Cardiac fibroblast (primary cell): ENCODE measurements around the gene BOK.
"Not testable (repeated sequence)": the region's sequence is repeated elsewhere in the genome, so short reads cannot be mapped to it uniquely, and the experiment has no call there.

ENCODE experiments used
- DNase-seq, 2 donors: peaks; one replicate each; pipeline versions ENCODE4 v3.0.0 to v3.0.0-alpha.2; 2010; ENCODE audit warnings: low read depth in 2 of 2
- H3K4me3 ChIP-seq, 2 donors: replicated peaks in 1 of 2; 1 replicate in 1 of 2; 2 replicates in 1 of 2; pipeline ENCODE4 v1.5.1; 2011; ENCODE audit warnings: low read depth in 2 of 2, low read length in 2 of 2, mild to moderate bottlenecking in 2 of 2, moderate library complexity in 1 of 2
- TF ChIP-seq, protein P1 (sequence below): IDR thresholded peaks from one replicate; pipeline ENCODE4 v1.5.1; 2011; ENCODE audit warnings: low read depth, mild to moderate bottlenecking, low read length, inconsistent platforms

BOK gene

DNA sequence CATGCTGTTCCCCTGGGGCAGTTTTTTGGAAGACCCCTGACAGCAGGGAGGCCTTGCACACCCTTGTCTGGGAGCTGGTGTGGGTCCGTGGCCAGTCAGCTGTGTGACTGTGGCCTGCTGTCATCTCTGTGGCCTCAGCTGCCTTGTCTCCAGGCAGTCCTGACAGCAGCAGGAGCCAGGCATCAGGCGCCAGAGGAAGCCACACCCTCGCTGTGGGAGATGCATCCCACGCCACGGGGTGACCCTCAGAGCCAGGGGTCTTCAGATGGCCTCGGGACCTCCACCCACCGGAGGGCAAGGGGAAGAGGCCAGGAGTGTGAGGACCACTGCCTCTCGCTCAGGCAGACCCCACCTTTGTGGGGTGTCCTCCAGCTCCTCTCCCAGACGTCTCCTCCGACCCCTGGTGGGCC, 5.0 kb downstream of the BOK start:
- DNase-seq: no peak
- H3K4me3 ChIP-seq: no peak overlapping the region
- TF ChIP-seq, protein P1, sequence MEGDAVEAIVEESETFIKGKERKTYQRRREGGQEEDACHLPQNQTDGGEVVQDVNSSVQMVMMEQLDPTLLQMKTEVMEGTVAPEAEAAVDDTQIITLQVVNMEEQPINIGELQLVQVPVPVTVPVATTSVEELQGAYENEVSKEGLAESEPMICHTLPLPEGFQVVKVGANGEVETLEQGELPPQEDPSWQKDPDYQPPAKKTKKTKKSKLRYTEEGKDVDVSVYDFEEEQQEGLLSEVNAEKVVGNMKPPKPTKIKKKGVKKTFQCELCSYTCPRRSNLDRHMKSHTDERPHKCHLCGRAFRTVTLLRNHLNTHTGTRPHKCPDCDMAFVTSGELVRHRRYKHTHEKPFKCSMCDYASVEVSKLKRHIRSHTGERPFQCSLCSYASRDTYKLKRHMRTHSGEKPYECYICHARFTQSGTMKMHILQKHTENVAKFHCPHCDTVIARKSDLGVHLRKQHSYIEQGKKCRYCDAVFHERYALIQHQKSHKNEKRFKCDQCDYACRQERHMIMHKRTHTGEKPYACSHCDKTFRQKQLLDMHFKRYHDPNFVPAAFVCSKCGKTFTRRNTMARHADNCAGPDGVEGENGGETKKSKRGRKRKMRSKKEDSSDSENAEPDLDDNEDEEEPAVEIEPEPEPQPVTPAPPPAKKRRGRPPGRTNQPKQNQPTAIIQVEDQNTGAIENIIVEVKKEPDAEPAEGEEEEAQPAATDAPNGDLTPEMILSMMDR: no peak

DNA sequence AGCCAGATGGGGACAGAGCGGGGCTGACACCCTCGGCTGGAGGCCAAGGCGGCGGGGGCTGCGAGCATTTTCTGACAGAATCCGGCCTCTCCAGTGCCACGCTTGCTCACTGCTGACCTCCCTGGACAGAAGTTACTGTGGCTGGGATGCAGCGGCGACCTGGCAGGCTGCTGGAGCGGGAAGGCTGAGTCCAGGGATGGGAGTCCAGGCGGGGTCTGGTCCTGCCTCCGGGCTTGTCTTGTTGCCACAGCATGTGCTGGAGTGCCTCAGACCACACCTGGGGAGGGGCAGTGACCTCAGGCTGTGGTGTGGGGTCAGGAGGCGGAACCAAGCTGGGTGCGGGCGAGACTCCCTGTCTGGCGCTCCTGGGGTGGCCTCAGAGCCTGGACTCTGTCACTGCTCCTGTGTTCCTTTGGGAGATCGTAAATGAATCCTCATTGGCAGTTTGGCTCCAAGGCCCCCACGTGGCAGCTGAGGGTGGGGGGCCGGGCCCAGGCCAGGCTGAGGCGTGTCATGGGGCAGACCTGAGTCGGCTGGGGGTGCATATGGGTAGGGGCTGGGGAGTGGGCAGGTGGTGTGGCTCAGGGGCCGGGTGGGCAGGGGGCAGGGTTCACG, 5.5 kb downstream of the BOK start:
- TF ChIP-seq, protein P1: no peak
- no peak overlapping the region for H3K4me3 ChIP-seq
- DNase-seq: no peak

DNA sequence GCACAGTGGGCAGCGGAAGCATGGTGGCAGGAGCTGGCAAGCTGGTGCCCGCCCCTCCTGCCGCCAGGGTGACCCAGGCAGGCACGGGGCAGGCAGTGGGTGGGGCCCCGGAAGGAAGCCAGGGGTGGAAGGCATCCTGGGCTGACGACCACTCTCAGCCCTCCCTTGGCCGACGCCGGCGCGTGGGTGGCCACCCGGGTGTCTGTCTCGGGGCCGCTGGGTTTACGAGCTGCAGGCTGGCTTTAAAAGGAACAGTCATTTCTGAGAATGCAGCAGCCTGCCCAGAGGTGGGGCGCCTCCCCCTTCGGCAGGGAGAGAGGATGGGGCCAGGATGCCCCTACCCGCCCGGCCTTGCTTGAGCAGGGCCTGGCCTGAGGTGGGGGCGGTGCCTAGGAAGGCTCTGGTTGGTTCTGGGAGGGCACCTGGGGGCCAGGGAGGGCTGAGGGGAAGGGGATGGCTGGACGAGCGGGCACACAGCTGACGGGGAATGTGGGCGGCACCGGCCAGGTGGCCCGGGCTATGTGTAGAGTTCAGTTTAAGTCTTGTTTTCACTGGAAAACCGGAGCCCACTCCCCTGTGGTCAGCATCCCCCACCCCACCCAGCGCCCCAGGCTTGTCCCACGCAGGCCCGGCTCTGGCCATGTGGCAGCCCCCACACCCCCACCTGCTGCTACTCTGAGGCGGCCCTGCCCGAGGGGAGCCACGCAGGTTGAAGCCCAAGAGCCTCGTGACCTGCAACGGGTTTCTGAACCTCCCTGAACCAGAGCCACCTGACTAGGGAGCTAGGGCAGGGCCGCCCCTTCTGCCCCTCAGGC, 6.3 kb downstream of the BOK start:
- DNase-seq: no peak
- H3K4me3 ChIP-seq: no peak overlapping the region
- TF ChIP-seq, protein P1: no peak

DNA sequence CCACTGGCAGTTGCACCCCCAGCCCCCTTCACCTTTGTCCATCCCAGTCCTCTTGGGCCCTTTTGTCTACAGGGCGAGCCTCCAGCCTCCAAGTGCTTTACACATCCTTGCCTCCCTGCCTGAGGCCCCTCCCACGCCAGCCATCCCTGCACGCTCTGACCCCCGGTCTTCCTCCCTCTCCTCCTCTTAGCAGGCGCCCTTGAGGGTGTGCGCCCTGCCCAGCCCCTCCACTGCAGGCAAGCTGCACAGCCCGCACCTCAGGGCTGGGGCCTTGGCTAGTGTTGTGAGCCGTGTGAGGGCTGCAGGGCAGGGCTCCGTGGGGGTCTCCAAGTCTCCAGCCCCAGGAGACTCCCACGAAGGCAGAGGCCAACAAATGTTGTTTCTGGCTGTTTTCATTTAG, 6.9 kb downstream of the BOK start:
- DNase-seq: no peak
- TF ChIP-seq, protein P1: no peak

DNA sequence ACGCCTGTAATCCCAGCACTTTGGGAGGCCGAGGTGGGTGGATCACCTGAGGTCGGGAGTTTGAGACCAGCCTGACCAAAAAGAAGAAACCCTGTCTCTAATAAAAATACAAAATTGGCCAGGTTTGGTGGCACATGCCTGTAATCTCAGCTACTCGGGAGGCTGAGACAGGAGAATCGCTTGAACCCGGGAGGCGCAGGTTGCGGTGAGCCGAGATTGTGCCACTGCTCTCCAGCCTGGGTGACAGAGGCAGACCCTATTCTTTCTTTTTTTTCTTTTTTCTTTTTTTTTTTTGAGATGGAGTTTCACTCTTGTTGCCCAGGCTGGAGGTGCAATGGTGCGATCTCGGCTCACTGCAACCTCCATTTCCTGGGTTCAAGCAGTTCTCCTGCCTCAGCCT, 7.5 kb downstream of the BOK start:
- not testable (repeated sequence) for DNase-seq, H3K4me3 ChIP-seq

More for the DNA sequence above, 6.9 kb downstream of the BOK start:
- no peak overlapping the region for H3K4me3 ChIP-seq

DNA sequence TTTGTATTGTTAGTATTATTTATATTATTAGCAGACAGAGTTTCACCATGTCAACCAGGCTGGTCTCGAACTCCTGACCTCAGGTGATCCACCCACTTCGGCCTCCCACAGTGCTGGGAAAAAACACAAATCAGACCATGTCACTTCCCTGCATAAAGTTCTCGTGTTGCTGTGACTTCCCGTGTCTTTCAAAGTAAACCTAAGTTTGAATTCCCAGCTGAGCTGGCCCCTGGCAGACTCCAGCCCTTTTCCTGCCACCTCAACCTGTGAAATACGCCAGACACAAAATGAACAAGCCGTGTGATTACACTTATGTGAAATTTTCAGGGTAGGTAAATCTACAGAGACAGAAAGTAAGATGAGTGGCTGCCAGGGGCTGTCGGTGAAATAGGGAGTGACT, 7.9 kb downstream of the BOK start:
- H3K4me3 ChIP-seq: no peak overlapping the region
- no peak for DNase-seq
- TF ChIP-seq, protein P1: no peak

DNA sequence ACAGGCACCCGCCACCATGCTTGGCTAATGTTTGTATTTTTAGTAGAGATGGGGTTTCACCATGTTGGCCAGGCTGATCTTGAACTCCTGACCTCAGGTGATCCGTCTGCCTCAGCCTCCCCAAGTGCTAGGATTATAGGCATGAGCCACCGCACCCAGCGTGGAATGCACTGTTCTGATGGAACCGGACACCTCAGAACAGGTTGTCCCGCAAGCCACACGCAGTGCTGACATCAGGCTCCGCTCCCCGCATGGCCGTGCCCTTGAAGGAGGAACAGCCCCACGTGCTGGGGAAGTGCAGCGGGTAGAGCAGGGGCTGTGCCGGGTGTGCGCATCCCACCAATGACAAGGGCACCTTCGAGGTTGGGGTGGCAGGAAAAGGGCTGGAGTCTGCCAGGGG, 8.7 kb downstream of the BOK start:
- H3K4me3 ChIP-seq, DNase-seq: not testable (repeated sequence)

DNA sequence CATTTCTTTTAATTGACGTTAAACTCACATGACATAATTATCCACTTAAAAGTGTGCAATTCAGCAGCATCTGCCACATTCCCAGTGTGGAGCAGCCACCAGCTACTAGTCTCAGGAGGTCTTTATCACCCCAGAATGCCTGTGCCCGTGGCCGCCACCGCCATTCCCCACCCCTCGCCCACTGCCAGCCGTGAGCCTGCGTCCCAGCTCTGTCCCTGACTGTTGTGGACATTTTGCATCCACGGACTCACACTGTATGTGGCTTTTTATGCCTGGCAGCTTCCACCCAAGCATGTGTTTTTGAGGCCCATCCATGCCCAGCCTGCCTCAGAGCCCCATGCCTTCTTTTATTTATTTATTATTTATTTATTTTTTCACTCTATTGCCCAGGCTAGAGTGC, 9.2 kb downstream of the BOK start:
- TF ChIP-seq, protein P1: no peak
- DNase-seq: no peak
- no peak overlapping the region for H3K4me3 ChIP-seq
